H1 (cell line): ENCODE results near the gene GREB1. TPM values are rescaled to one million over a fixed set of nuclear protein-coding genes. Genes with fewer than 3 reads are reported as not detected.

Experiments used
- CTCF ChIP-seq, 3 experiments: IDR thresholded peaks; 1 replicate in 2 of 3; 2 replicates in 1 of 3; pipeline versions ENCODE4 v1.5.1 to v1.6.1; 2011; ENCODE audit warnings: low read length in 3 of 3, mild to moderate bottlenecking in 3 of 3, inconsistent platforms in 2 of 3, low read depth in 1 of 3, moderate library complexity in 1 of 3; ENCODE audit not compliant: insufficient read depth in 1 of 3; ENCODE audit errors: control extremely low read depth in 1 of 3
- MAX ChIP-seq: IDR thresholded peaks from 2 replicates; pipeline ENCODE4 v1.6.1; 2012; ENCODE audit warnings: inconsistent platforms
- SAP30 ChIP-seq: fragments of 300-600 bp; sonication (generic); IDR thresholded peaks from 2 replicates; pipeline ENCODE4 v1.7.1; 2012; ENCODE audit warnings: low read length, moderate library complexity, mild to moderate bottlenecking, inconsistent platforms; ENCODE audit not compliant: insufficient read depth, insufficient replicate concordance
- TAF7 ChIP-seq: optimal IDR thresholded peaks from 2 replicates; pipeline ENCODE3; 2011; ENCODE audit warnings: low read depth, mild to moderate bottlenecking, inconsistent platforms, low read length, moderate library complexity, borderline replicate concordance
- TCF12 ChIP-seq: IDR thresholded peaks from 2 replicates; pipeline ENCODE4 v1.6.1; 2011; ENCODE audit warnings: low read depth, mild to moderate bottlenecking, low read length
- polyA plus RNA-seq, 7 experiments: library from polyadenylated mRNA; depleted of rRNA in 3 of 7; stranded (reverse) in 5 of 7; unstranded in 2 of 7; fragments of >200 nt in 5 of 7; fragments of 200-250 nt in 2 of 7; gene quantifications; 1 replicate in 5 of 7; 2 replicates in 1 of 7; 4 replicates in 1 of 7; pipeline versions ENCODE4 v1.2.1 to v1.2.3, GENCODE V29; 2011 to 2013; ENCODE audit warnings: missing spikeins in 2 of 7, mixed read lengths in 2 of 7
- total RNA-seq: library from RNA; stranded (reverse); fragmentation: NEBNext Ultra II Directional; extraction: Animal tissue kit (Norgen Biotek cat#: 25700); gene quantifications from 2 replicates; pipeline ENCODE4 v1.2.1, GENCODE V29; 2021

The GREB1 gene
- total and polyA plus RNA-seq, 2 of the 8 experiments (the other 6 are each of a cell fraction or from before 2014, with no cell fraction given): 7.9 to 43.4 TPM

- TF ChIP-seq TCF12 (no peak), SAP30 (no peak), CTCF (IDR thresholded peaks at IDR 0.05; ENCODE audit: control extremely low read depth in 1 of 3, insufficient read depth in 1 of 3, low read depth in 1 of 3, low read length in 3 of 3) (no peak), TAF7 (no peak), MAX (no peak)
- TF ChIP-seq, all 59 proteins: peak for 0
Measured at GRCh38 chr2:11540996-11541692, 7.3 kb downstream of the GREB1 start (continued).
